DND-41 (cell line): ENCODE data around the gene MACROD2.

Experiments
- CTCF ChIP-seq: IDR thresholded peaks from 2 replicates; pipeline ENCODE4 v1.5.1; 2012; ENCODE audit warnings: borderline replicate concordance, low read length, moderate library complexity, mild to moderate bottlenecking; ENCODE audit not compliant: poor library complexity, severe bottlenecking; ENCODE audit errors: extremely low read depth
- EZH2 ChIP-seq: IDR thresholded peaks from 3 replicates; pipeline ENCODE4 v1.6.1; 2012; ENCODE audit warnings: borderline replicate concordance, low read depth, mild to moderate bottlenecking, moderate library complexity, low read length, inconsistent platforms; ENCODE audit not compliant: severe bottlenecking

GRCh38 chr20:15942130-15942529, 1946.8 kb downstream of the MACROD2 start:
- TF ChIP-seq EZH2: no peak
- TF ChIP-seq CTCF: no peak
